Measurements from ENCODE around the gene TFAP2A.

The TFAP2A gene

GRCh38 chr6:10382728-10383330 lies 32.0 kb downstream of the TFAP2A start:
- DNase-seq (ENCODE audit: low read depth): no peak

- no peak for DNase-seq (ENCODE audit: low read depth)
Measured at GRCh38 chr6:10382322-10382721, 32.6 kb downstream of the TFAP2A start.

GRCh38 chr6:10381830-10382208 lies 33.1 kb downstream of the TFAP2A start:
- DNase-seq (ENCODE audit: low read depth): no peak

- no peak for DNase-seq (ENCODE audit: low read depth)
Measured at GRCh38 chr6:10381133-10381829, 33.6 kb downstream of the TFAP2A start.

GRCh38 chr6:10375391-10375969 lies 39.4 kb downstream of the TFAP2A start:
- DNase-seq (ENCODE audit: low read depth): no peak

- no peak for DNase-seq (ENCODE audit: low read depth)
Measured at GRCh38 chr6:10373642-10374359, 41.1 kb downstream of the TFAP2A start.

- DNase-seq (ENCODE audit: low read depth): no peak
Measured at GRCh38 chr6:10369896-10370295, 45.0 kb downstream of the TFAP2A start.

GRCh38 chr6:10368861-10369260 lies 46.0 kb downstream of the TFAP2A start:
- DNase-seq (ENCODE audit: low read depth): no peak

GRCh38 chr6:10363911-10364310 lies 51.0 kb downstream of the TFAP2A start:
- no peak for DNase-seq (ENCODE audit: low read depth)

GRCh38 chr6:10362300-10362699 lies 52.6 kb downstream of the TFAP2A start:
- DNase-seq (ENCODE audit: low read depth): no peak

- DNase-seq (ENCODE audit: low read depth): no peak
Measured at GRCh38 chr6:10361428-10361827, 53.4 kb downstream of the TFAP2A start.

GRCh38 chr6:10359581-10359980 lies 55.3 kb downstream of the TFAP2A start:
- no peak for DNase-seq (ENCODE audit: low read depth)

GRCh38 chr6:10355115-10355702 lies 59.7 kb downstream of the TFAP2A start:
- no peak for DNase-seq (ENCODE audit: low read depth)

GRCh38 chr6:10351791-10352190 lies 63.1 kb downstream of the TFAP2A start:
- no peak for DNase-seq (ENCODE audit: low read depth)

GRCh38 chr6:10350720-10351119 lies 64.2 kb downstream of the TFAP2A start:
- no peak for DNase-seq (ENCODE audit: low read depth)

GRCh38 chr6:10347561-10348327 lies 67.1 kb downstream of the TFAP2A start:
- DNase-seq (ENCODE audit: low read depth): no peak

Measured in activated gamma-delta T cell treated with anti-CD3 and anti-CD28 coated beads, Interleukin-2, amount 50 U/mL, for 16 hours (primary cell).